Measurements from ENCODE around the gene BRSK1.

- no peak for TF ChIP-seq CTCF (IDR thresholded peaks at IDR 0.05)
- TF ChIP-seq ZFX (IDR thresholded peaks at IDR 0.05; ENCODE audit: borderline replicate concordance) = no peak
These were observed 37.0 kb upstream of the BRSK1 start for GRCh38 chr19:55246462-55247451.

Data from 22Rv1 (cell line).